ENCODE results near the gene C10orf105. TPM values are rescaled to one million over a fixed set of nuclear protein-coding genes. Genes with fewer than 3 reads are reported as not detected.

The C10orf105 gene, protein sequence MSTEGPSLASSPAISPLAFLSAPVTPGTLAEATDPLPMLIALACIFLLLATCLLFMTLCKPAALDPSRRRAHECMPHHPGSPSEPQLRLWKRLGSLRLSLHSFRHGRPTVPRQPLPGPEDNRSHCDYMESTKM
- polyA plus RNA-seq (2012; rRNA removed) = not detected in 2 replicates
- under 0.01 TPM in 1 of 2 replicates, not detected in the other for polyA plus RNA-seq (2012; cell fraction: cytosol; rRNA removed)
- 0.01 TPM in 2 replicates for polyA plus RNA-seq (2012; cell fraction: nucleus; rRNA removed)

DNA sequence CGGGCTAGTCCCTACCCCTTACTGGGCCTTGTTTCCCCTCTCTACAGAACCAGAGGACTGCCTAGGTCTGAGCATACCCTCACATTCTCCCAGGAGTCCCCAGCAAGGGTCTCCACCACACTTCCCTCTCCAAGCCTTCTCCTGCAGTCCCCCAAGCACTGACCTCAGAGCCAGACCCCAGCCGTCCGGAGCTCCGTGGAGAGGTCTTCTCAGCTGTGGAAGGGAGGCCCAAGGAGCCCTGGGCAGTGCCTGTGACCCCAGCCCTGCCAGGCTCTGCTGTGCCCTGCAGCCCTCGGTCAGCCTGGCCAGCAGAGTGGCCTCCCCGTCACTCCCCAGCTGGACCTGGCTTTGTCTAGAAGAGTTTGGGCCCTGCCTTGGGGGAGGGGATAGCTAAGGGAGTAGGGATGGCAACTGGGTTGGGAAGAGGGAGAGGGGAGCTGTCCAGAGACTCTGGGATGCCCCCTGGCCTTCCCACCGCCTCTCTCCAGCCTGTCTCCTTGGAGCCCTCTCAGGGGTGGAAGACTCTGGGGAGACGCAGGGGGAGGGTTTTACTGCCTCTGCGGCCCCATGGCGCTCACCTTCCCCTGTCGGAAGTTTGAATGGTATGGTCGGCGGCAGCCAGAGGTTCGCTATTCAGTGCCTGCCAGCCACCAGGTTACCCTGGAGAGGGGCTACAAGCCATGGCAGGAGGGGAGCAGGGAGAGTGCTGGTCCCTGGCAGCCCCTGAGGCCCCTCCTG is at the start of gene C10orf105:
Gene C10orf105, minus strand, starts transcription at position 315 of the 738 bp plus-strand sequence. CDS start 3,441 bp downstream, outside the sequence.
- Histone ChIP-seq H3K9ac (no peak within 1 kb of the TSS), H4K20me1 (ENCODE audit: insufficient read depth) (no peaks in the 10 kb centered on the region), H3K9me3 (no peaks in the 10 kb centered on the region), H3K4me2 (no peak within 1 kb of the TSS), H3K27me3 (ENCODE audit: insufficient read depth) (0 out of 2 replicates have a peak, but pooled peaks cover 4% of the 10 kb centered on the region), H3K9me2 (no peaks in the 10 kb centered on the region), H3K4me1 (ENCODE audit: control insufficient read depth in 1 of 2, insufficient read depth in 2 of 2, low read depth in 1 of 2, low read length in 1 of 2) (peaks cover 0 to 32% of the 10 kb centered on the region in 2 experiments; a peak in 1 of 4 replicates), H3F3A (replicated peaks; ENCODE audit: insufficient read depth) (no peaks in the 10 kb centered on the region), H3K79me2 (ENCODE audit: insufficient read depth) (no peaks in the 10 kb centered on the region), H3K27ac (ENCODE audit: low read depth in 2 of 2, low read length in 1 of 2) (no peak within 1 kb of the TSS), H3K36me3 (replicated peaks in 1 of 2; ENCODE audit: control insufficient read depth in 1 of 2, insufficient read depth in 2 of 2, low read length in 1 of 2) (no peaks in the 10 kb centered on the region), H2AFZ (ENCODE audit: low read depth) (no peak within 1 kb of the TSS), H3K4me3 (ENCODE audit: low read depth in 2 of 2, low read length in 1 of 2) (no peak within 1 kb of the TSS)
- ChIA-PET POLR2A (interaction anchor here (0.7 kb wide), 1 partner anchor 342 kb away, joined by 3 read pairs; no protein-coding TSS in a partner anchor), CTCF (interaction anchor here (0.6 to 2.5 kb wide), 6 partner anchors 11 to 132 kb away, joined by 3 to 12 read pairs (median 6); partner anchors contain the start of gene PSAP)
- DNase-seq = no peak
- WGBS (ENCODE audit: low lambda C conversion rate) = 76% methylated on average over 12 of the region's 14 CpGs
- TF ChIP-seq FOXJ3 (CRISPR knock-in tag; IDR thresholded peaks at IDR 0.05) = no peak
- no peak for TF ChIP-seq JUND (IDR thresholded peaks at IDR 0.05)
- no peak for TF ChIP-seq TCF12 (IDR thresholded peaks at IDR 0.05)
- TF ChIP-seq YY1 (IDR thresholded peaks at IDR 0.05; ENCODE audit: low read depth) = no peak
- TF ChIP-seq SIN3A (IDR thresholded peaks at IDR 0.05; ENCODE audit: borderline replicate concordance, low read depth, low read length) = no peak
- TF ChIP-seq, protein P1, sequence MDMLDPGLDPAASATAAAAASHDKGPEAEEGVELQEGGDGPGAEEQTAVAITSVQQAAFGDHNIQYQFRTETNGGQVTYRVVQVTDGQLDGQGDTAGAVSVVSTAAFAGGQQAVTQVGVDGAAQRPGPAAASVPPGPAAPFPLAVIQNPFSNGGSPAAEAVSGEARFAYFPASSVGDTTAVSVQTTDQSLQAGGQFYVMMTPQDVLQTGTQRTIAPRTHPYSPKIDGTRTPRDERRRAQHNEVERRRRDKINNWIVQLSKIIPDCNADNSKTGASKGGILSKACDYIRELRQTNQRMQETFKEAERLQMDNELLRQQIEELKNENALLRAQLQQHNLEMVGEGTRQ (IDR thresholded peaks at IDR 0.05; ENCODE audit: borderline replicate concordance, low read depth, low read length) = no peak
- TF ChIP-seq RCOR1 (IDR thresholded peaks at IDR 0.05; ENCODE audit: low read length) = no peak
- no peak for TF ChIP-seq GABPA (IDR thresholded peaks at IDR 0.05; ENCODE audit: low read depth)
- TF ChIP-seq RFX5 (IDR thresholded peaks at IDR 0.05; ENCODE audit: low read length) = no peak
- TF ChIP-seq TEAD4 (IDR thresholded peaks at IDR 0.05; ENCODE audit: borderline replicate concordance, insufficient read depth) = no peak

DNA sequence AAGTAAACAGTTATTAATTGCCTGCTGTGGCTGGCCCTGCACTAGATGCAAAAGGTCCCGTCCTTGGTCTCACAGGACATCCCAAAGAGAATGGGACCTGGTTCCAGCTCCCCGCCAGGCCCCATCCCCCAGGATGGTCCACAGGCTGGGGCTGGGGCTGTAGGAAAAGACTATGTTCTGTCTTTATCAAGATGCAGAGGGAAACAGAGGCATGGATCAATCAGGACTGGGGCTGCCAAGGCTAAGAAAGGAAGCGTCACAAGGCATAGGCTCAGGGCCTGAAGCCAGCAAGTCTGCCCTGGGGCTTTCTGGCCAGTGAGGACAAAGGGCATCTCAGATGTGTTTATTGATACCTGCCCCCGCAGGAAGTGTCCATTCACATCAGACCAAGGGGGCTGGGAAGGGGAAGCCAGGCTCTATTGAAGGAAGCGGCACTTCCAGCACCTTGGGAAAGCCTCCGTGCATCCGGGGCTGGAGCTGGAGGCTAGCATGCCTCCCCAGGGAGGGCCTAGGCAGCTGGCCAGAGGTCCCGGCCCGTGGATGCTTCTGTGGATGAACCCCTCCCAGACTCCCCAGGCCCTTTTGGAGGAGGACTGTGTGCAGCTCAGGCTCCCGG is 48.0 kb upstream of the C10orf105 start:
- no peak overlapping the region for H2AFZ ChIP-seq (ENCODE audit: low read depth)
- no peak for TF ChIP-seq TCF12 (IDR thresholded peaks at IDR 0.05)
- no peak for TF ChIP-seq RCOR1 (IDR thresholded peaks at IDR 0.05; ENCODE audit: low read length)
- TF ChIP-seq, protein P2, sequence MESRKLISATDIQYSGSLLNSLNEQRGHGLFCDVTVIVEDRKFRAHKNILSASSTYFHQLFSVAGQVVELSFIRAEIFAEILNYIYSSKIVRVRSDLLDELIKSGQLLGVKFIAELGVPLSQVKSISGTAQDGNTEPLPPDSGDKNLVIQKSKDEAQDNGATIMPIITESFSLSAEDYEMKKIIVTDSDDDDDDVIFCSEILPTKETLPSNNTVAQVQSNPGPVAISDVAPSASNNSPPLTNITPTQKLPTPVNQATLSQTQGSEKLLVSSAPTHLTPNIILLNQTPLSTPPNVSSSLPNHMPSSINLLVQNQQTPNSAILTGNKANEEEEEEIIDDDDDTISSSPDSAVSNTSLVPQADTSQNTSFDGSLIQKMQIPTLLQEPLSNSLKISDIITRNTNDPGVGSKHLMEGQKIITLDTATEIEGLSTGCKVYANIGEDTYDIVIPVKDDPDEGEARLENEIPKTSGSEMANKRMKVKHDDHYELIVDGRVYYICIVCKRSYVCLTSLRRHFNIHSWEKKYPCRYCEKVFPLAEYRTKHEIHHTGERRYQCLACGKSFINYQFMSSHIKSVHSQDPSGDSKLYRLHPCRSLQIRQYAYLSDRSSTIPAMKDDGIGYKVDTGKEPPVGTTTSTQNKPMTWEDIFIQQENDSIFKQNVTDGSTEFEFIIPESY (IDR thresholded peaks at IDR 0.05; ENCODE audit: borderline replicate concordance, low read depth) = no peak
- TF ChIP-seq CHD2 (IDR thresholded peaks at IDR 0.05; ENCODE audit: low read length, partially characterized antibody) = no peak
- no peak for TF ChIP-seq FOSL2 (IDR thresholded peaks at IDR 0.05; ENCODE audit: borderline replicate concordance, low read depth)
- TF ChIP-seq, protein P3, sequence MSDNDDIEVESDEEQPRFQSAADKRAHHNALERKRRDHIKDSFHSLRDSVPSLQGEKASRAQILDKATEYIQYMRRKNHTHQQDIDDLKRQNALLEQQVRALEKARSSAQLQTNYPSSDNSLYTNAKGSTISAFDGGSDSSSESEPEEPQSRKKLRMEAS (IDR thresholded peaks at IDR 0.05; ENCODE audit: low read depth) = no peak
- no peak for TF ChIP-seq RXRA (IDR thresholded peaks at IDR 0.05; ENCODE audit: borderline replicate concordance, low read depth)
- no peak for TF ChIP-seq EP300 (IDR thresholded peaks at IDR 0.05; ENCODE audit: borderline replicate concordance in 1 of 2, low read depth in 1 of 2, low read length in 1 of 2)
- TF ChIP-seq, protein P4, sequence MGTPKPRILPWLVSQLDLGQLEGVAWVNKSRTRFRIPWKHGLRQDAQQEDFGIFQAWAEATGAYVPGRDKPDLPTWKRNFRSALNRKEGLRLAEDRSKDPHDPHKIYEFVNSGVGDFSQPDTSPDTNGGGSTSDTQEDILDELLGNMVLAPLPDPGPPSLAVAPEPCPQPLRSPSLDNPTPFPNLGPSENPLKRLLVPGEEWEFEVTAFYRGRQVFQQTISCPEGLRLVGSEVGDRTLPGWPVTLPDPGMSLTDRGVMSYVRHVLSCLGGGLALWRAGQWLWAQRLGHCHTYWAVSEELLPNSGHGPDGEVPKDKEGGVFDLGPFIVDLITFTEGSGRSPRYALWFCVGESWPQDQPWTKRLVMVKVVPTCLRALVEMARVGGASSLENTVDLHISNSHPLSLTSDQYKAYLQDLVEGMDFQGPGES (IDR thresholded peaks at IDR 0.05; ENCODE audit: low read depth, low read length) = no peak
- no peak for TF ChIP-seq GABPA (IDR thresholded peaks at IDR 0.05; ENCODE audit: low read depth)
- TF ChIP-seq SMC3 (IDR thresholded peaks at IDR 0.05; ENCODE audit: low read depth, low read length) = no peak
- TF ChIP-seq RFX5 (IDR thresholded peaks at IDR 0.05; ENCODE audit: low read length) = no peak
- no peak for TF ChIP-seq SIN3A (IDR thresholded peaks at IDR 0.05; ENCODE audit: borderline replicate concordance, low read depth, low read length)
- no peak for TF ChIP-seq EZH2phosphoT487 (IDR thresholded peaks at IDR 0.05; ENCODE audit: borderline replicate concordance, low read depth)
- no peak for TF ChIP-seq FOXJ3 (CRISPR knock-in tag; IDR thresholded peaks at IDR 0.05)

More for the DNA sequence above, 48.0 kb upstream of the C10orf105 start:
- H3K9ac ChIP-seq = no peak overlapping the region
- no peak for DNase-seq
- no peaks in the 10 kb centered on the region for H3K27me3 ChIP-seq (ENCODE audit: insufficient read depth)
- no peaks in the 10 kb centered on the region for H3K9me2 ChIP-seq
- peak overlapping the region; percentile 46 to 76 for H3K27ac ChIP-seq (ENCODE audit: low read depth in 2 of 2, low read length in 1 of 2)
- H3K36me3 ChIP-seq (replicated peaks in 1 of 2; ENCODE audit: control insufficient read depth in 1 of 2, insufficient read depth in 2 of 2, low read length in 1 of 2) = no peaks in the 10 kb centered on the region
- no peaks in the 10 kb centered on the region for H3K79me2 ChIP-seq (ENCODE audit: insufficient read depth)
- no peaks in the 10 kb centered on the region for H3K9me3 ChIP-seq
- 72% methylated on average over 7 of the region's 10 CpGs for WGBS (ENCODE audit: low lambda C conversion rate)
- no peaks in the 10 kb centered on the region for H4K20me1 ChIP-seq (ENCODE audit: insufficient read depth)
- H3K4me2 ChIP-seq = peak overlapping the region; percentile 14; the same call in 1 of the 2 replicates
- peaks cover 16 to 18% of the 10 kb centered on the region in 2 experiments; a peak in 3 of 4 replicates for H3K4me1 ChIP-seq (ENCODE audit: control insufficient read depth in 1 of 2, insufficient read depth in 2 of 2, low read depth in 1 of 2, low read length in 1 of 2)
- peaks cover 3% of the 10 kb centered on the region for H3F3A ChIP-seq (replicated peaks; ENCODE audit: insufficient read depth)
- ChIA-PET POLR2A (interaction anchor here (0.9 to 1.1 kb wide), 2 partner anchors 10 to 113 kb away, joined by 3 to 4 read pairs; no protein-coding TSS in a partner anchor), CTCF (interaction anchor here (0.6 to 2.2 kb wide), 5 partner anchors 30 to 487 kb away, joined by 3 to 11 read pairs (median 3); no protein-coding TSS in a partner anchor)
- H3K4me3 ChIP-seq (ENCODE audit: low read depth in 2 of 2, low read length in 1 of 2) = no peak overlapping the region
